Activated T-cell treated with anti-CD3 and anti-CD28 coated beads for 4 hours (primary cell): Measurements from ENCODE around the gene PCDHA6.
"Not testable (repeated sequence)": the region's sequence is repeated elsewhere in the genome, so short reads cannot be mapped to it uniquely, and the experiment has no call there.

Experiments used
- DNase-seq: peaks from one replicate; pipeline ENCODE4 v3.0.0-alpha.2; 2020

The PCDHA6 gene, protein sequence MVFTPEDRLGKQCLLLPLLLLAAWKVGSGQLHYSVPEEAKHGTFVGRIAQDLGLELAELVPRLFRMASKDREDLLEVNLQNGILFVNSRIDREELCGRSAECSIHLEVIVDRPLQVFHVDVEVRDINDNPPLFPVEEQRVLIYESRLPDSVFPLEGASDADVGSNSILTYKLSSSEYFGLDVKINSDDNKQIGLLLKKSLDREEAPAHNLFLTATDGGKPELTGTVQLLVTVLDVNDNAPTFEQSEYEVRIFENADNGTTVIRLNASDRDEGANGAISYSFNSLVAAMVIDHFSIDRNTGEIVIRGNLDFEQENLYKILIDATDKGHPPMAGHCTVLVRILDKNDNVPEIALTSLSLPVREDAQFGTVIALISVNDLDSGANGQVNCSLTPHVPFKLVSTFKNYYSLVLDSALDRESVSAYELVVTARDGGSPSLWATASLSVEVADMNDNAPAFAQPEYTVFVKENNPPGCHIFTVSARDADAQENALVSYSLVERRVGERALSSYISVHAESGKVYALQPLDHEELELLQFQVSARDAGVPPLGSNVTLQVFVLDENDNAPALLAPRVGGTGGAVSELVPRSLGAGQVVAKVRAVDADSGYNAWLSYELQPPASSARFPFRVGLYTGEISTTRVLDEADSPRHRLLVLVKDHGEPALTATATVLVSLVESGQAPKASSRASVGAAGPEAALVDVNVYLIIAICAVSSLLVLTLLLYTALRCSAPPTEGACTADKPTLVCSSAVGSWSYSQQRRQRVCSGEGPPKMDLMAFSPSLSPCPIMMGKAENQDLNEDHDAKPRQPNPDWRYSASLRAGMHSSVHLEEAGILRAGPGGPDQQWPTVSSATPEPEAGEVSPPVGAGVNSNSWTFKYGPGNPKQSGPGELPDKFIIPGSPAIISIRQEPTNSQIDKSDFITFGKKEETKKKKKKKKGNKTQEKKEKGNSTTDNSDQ

DNA sequence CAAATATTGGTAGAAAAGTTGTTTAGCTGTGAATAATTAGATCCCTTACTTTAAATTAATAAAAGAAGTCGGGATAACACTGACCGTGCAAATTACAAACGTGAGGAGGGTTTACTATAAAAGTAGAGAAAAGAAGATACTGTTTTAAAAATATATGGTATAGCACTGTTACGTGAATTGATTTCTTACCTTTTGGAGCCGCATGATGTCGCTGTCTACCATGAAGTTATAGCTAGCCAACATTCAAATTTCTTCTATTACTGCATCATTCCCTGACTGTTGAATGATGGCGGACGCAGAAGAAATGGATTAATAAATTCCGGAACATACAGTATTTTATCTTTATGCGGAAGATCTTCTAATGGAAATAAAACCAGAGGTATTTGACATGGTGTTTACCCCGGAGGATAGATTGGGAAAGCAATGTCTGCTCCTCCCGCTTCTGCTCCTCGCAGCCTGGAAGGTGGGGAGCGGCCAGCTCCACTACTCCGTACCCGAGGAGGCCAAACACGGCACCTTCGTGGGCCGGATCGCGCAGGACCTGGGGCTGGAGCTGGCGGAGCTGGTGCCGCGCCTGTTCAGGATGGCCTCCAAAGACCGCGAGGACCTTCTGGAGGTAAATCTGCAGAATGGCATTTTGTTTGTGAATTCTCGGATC is at the start of gene PCDHA6:
Gene PCDHA6, plus strand, starts transcription at position 257 of the 658 bp plus-strand sequence. Its CDS starts 132 bp downstream, at position 389.
- DNase-seq, result no peak

DNA sequence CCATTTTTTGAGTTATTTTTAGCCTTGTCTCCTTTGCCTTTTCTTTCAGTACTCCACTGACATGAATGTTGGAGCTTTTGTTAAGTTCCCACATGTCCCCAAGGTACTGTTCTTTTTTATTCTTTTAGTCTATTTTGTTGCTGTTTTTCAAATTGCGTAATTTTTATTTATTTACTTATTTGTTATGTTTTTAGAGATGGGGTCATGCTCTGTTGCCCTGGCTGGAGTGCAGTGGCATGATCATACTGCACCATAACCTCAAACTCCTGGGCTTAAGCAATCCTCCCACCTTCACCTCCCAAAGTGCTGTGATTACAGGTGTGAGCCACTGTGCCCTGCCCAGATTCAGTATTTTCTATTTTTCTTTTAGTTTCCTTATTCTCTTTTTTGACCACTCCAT is 47.2 kb upstream of the PCDHA6 start:
- no peak for DNase-seq

DNA sequence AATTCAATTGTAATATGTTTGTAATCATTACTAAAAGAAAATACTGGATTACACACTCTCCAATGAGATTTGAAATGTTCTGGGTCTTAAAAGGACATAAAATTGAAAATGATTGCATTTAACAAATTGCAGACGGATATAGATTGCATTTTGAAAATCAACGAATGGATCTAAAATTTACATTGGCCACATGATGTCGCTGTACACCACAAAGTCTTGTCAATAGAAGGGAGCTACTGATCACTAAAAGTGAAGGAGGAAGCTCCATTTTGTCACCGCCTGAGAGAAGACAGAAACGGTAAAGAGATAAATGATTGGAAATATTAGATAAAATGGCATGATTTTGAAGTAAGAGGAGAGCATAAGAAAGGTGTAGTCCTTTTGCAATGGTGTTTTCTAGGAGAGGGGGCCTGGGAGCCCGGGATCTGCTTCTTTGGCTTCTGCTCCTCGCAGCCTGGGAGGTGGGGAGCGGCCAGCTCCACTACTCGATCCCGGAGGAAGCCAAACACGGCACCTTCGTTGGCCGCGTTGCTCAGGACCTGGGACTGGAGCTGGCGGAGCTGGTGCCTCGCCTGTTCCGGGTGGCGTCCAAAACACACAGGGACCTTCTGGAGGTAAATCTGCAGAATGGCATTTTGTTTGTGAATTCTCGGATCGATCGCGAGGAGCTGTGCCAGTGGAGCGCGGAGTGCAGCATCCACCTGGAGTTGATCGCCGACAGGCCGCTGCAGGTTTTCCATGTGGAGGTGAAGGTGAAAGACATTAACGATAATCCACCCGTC is 41.7 kb upstream of the PCDHA6 start, which contains the start of gene PCDHA1:
Gene PCDHA1, plus strand, starts transcription at position 236 of the 782 bp plus-strand sequence.
- no peak for DNase-seq

DNA sequence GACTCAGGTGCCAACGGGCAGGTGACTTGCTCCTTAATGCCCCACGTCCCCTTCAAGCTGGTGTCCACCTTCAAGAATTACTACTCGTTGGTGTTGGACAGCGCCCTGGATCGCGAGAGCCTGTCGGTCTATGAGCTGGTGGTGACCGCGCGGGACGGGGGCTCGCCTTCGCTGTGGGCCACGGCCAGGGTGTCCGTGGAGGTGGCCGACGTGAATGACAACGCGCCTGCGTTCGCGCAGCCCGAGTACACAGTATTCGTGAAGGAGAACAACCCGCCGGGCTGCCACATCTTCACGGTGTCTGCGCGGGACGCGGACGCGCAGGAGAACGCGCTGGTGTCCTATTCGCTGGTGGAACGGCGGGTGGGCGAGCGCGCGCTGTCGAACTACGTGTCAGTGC is 40.3 kb upstream of the PCDHA6 start:
- not testable (repeated sequence) for DNase-seq

DNA sequence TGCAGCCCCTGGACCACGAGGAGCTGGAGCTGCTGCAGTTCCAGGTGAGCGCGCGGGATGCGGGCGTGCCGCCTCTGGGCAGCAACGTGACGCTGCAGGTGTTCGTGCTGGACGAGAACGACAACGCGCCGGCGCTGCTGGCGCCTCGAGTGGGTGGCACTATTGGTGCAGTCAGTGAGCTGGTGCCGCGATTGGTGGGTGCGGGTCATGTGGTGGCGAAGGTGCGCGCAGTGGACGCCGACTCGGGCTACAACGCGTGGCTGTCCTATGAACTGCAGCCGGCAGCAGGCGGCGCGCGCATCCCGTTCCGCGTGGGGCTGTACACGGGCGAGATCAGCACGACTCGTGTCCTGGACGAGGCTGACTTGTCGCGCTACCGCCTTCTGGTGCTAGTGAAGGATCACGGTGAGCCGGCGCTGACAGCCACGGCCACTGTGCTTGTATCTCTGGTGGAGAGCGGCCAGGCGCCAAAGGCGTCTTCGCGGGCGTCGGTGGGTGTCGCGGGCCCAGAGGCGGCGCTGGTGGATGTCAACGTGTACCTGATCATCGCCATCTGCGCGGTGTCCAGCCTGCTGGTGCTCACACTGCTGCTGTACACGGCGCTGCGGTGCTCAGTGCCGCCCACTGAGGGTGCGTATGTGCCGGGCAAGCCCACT is 39.8 kb upstream of the PCDHA6 start:
- not testable (repeated sequence) for DNase-seq

DNA sequence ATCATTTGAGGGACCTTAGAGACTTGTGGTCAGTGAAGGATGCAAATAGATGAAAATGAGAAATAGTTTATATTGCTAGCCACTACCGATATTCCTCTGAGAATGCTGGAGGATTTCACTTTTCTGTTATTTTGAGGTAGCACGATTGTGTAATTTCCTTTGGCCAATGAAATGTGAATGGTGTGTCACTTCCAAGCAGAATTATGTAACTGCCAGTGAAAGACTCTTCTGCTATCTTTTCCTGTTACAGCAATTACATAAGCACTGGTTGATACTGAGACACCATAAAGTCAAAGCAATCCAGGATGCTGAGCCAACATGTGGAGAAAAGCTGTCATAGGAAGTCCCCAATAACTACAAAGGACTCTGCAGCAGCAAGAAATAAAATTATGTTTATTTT is 36.7 kb upstream of the PCDHA6 start:
- DNase-seq, result no peak

DNA sequence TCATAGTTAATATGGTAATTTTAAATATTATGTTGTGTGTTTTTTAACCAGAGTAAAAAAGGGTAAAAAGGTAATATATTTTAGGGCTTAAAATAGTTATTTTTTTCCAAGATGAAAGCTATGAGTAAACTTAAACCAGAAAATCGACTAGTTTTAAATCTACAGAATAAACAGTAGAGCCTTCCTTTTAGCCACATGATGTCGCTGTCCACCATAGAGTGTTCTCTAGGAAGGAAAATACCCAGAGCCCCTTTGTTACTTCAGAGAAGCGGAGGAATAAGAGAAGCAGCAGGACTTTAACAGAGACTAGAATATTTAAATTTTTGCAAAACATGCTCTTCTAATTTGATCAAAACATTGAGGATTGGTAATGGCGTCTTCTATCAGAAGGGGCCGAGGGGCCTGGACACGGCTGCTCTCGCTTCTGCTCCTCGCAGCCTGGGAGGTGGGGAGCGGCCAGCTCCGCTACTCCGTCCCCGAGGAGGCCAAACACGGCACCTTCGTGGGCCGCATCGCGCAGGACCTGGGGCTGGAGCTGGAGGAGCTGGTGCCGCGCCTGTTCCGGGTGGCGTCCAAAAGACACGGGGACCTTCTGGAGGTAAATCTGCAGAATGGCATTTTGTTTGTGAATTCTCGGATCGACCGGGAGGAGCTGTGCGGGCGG is 33.0 kb upstream of the PCDHA6 start, which contains the start of gene PCDHA2:
Gene PCDHA2, plus strand, starts transcription at position 258 of the 664 bp plus-strand sequence.
- no peak for DNase-seq

DNA sequence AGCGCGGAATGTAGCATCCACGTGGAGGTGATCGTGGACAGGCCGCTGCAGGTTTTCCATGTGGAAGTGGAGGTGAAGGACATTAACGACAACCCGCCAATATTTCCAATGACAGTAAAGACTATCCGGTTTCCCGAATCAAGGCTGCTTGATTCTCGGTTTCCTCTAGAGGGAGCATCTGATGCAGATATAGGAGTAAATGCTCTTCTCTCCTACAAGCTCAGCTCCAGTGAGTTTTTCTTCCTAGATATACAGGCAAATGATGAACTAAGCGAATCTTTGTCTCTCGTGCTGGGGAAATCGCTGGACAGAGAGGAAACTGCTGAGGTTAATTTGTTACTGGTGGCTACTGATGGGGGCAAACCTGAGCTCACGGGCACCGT is 32.5 kb upstream of the PCDHA6 start:
- DNase-seq, result no peak

DNA sequence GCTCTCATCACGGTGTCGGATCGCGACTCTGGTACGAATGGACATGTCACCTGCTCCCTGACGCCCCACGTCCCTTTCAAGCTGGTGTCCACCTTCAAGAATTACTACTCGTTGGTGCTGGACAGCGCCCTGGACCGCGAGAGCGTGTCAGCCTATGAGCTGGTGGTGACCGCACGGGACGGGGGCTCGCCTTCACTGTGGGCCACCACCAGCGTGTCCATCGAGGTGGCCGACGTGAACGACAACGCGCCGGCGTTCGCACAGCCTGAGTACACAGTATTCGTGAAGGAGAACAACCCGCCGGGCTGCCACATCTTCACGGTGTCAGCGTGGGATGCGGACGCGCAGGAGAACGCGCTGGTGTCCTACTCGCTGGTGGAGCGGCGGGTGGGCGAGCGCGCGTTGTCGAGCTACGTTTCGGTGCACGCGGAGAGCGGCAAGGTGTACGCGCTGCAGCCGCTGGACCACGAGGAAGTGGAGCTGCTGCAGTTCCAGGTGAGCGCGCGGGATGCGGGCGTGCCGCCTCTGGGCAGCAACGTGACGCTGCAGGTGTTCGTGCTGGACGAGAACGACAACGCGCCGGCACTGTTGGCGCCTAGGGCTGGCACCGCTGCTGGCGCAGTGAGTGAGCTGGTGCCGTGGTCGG is 31.6 kb upstream of the PCDHA6 start:
- not testable (repeated sequence) for DNase-seq

DNA sequence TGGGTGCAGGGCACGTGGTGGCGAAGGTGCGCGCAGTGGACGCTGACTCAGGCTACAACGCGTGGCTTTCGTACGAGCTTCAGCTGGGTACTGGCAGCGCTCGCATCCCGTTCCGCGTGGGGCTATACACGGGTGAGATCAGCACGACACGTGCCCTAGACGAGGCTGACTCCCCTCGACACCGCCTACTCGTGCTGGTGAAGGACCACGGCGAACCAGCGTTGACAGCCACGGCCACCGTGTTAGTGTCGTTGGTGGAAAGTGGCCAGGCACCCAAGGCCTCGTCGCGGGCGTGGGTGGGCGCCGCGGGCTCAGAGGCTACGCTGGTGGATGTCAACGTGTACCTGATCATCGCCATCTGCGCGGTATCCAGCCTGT is 31.1 kb upstream of the PCDHA6 start:
- DNase-seq, result no peak

DNA sequence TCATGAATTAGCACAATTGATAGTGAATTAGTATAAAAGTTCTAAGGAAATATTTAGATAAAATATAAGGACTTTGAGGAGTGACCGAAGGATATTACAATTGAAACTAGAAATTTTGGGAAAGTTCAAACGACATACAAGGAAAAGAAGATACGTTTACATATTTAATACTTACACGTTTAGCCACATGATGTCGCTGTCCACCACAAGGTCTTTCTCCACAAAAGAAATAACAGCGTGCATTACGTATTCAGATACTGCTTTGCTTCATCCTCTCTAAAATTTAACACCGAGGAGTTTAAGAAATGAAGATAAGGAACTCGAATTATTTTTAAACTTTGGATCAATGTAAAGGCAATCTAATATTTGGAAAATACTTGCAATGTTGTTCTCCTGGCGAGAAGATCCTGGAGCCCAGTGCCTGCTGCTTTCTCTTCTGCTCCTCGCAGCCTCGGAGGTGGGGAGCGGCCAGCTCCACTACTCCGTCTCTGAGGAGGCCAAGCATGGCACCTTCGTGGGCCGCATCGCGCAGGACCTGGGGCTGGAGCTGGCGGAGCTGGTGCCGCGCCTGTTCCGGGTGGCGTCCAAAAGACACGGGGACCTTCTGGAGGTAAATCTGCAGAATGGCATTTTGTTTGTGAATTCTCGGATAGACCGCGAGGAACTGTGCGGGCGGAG is 26.8 kb upstream of the PCDHA6 start, which contains the start of gene PCDHA3:
Gene PCDHA3, plus strand, starts transcription at position 242 of the 678 bp plus-strand sequence.
- no peak for DNase-seq

DNA sequence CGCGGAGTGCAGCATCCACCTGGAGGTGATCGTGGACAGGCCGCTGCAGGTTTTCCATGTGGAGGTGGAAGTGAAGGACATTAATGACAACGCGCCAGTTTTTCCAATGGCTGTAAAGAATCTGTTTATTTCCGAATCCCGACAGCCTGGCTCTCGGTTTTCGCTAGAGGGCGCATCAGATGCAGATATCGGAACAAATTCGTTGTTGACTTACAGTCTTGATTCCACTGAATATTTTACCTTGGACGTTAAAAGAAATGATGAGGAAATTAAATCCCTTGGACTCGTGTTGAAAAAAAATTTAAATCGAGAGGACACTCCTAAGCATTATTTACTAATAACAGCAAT is 26.3 kb upstream of the PCDHA6 start:
- DNase-seq, result no peak

DNA sequence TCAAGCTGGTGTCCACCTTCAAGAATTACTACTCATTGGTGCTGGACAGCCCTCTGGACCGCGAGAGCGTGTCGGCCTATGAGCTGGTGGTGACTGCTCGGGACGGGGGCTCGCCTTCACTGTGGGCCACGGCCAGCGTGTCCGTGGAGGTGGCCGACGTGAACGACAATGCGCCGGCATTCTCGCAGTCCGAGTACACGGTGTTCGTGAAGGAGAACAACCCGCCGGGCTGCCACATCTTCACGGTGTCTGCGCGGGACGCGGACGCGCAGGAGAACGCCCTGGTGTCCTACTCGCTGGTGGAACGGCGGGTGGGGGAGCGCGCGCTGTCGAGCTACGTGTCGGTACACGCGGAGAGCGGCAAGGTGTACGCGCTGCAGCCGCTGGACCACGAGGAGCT is 25.4 kb upstream of the PCDHA6 start:
- not testable (repeated sequence) for DNase-seq

DNA sequence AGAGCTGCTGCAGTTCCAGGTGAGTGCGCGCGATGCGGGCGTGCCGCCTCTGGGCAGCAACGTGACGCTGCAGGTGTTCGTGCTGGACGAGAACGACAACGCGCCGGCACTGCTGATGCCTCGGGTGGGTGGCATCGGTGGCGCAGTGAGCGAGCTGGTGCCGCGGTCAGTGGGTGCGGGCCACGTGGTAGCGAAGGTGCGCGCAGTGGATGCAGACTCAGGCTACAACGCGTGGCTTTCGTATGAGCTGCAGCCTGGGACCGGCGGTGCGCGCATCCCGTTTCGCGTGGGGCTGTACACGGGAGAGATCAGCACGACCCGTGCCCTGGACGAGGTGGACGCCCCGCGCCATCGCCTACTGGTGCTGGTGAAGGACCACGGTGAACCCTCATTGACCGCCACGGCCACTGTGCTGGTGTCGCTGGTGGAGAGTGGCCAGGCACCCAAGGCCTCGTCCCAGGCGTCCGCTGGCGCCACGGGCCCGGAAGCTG is 24.9 kb upstream of the PCDHA6 start:
- no peak for DNase-seq

DNA sequence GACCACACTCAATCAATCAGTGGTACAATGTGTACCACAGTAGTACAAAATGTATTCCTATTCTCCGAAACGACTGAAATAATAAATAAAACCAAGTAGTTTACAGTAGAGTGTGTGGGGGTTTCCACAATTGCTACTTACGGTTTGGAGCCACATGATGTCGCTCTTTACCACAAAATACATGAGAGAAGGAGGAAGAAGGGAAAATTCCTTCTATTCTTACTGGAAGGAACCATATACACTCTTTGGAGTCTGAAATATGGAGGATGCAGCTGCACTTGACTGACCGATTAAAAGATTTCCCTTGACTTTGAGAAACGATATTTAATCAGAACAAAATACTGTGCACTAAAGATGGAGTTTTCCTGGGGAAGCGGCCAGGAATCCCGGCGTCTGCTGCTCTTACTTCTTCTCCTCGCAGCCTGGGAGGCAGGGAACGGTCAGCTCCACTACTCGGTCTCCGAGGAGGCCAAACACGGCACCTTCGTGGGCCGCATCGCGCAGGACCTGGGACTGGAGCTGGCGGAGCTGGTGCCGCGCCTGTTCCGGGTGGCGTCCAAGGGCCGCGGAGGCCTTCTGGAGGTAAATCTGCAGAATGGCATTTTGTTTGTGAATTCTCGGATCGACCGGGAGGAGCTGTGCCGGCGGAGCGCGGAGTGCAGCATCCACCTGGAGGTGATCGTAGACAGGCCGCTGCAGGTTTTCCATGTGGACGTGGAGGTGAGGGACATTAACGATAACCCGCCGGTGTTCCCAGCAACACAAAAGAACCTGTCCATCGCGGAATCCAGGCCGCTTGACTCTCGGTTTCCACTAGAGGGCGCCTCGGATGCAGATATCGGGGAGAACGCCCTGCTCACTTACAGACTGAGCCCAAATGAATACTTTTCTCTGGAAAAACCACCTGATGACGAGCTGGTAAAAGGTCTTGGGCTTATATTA is 20.7 kb upstream of the PCDHA6 start, which contains the start of gene PCDHA4:
Gene PCDHA4, plus strand, starts transcription at position 235 of the 942 bp plus-strand sequence.
- DNase-seq, result no peak

DNA sequence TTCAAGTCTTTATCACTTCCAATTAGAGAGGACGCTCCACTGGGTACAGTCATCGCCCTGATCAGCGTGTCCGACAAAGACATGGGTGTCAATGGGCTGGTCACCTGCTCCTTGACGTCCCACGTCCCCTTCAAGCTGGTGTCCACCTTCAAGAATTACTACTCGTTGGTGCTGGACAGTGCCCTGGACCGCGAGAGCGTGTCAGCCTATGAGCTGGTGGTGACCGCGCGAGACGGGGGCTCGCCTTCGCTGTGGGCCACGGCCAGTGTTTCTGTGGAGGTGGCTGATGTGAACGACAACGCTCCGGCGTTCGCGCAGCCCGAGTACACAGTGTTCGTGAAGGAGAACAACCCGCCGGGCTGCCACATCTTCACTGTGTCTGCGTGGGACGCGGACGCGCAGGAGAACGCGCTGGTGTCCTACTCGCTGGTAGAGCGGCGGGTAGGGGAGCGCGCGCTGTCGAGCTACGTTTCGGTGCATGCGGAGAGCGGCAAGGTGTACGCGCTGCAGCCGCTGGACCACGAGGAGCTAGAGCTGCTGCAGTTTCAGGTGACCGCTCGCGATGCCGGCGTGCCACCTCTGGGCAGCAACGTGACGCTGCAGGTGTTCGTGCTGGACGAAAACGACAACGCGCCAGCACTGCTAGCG is 19.4 kb upstream of the PCDHA6 start:
- DNase-seq, result not testable (repeated sequence)

DNA sequence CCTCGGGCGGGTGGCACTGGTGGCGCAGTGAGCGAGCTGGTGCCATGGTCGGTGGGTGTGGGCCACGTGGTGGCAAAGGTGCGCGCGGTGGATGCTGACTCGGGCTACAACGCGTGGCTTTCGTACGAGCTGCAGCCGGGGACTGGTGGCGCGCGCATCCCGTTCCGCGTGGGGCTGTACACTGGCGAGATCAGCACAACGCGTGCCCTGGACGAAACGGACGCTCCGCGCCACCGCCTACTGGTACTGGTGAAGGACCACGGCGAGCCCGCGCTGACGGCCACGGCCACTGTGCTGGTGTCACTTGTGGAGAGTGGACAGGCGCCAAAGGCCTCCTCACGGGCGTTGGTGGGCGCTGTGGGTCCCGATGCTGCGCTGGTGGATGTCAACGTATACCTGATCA is 18.9 kb upstream of the PCDHA6 start:
- no peak for DNase-seq
